Kidney epithelial cell (primary cell): ENCODE measurements around the gene IGSF21. TPM values are rescaled to one million over a fixed set of nuclear protein-coding genes. Genes with fewer than 3 reads are reported as not detected.

Experiments used
- DNase-seq: peaks from one replicate; pipeline ENCODE4 v3.0.0-alpha.2; 2010; ENCODE audit warnings: low read depth
- H3K27me3 ChIP-seq: 2 replicates; pipeline ENCODE4 v1.6.0; 2011; ENCODE audit warnings: low read length; ENCODE audit not compliant: control insufficient read depth, insufficient read depth
- H3K36me3 ChIP-seq: 2 replicates; pipeline ENCODE4 v1.5.1; 2011; ENCODE audit warnings: low read length; ENCODE audit not compliant: control insufficient read depth, insufficient read depth
- H3K4me3 ChIP-seq: 2 replicates; pipeline ENCODE4 v1.5.1; 2011; ENCODE audit warnings: low read depth, mild to moderate bottlenecking, control low read depth, low read length
- total RNA-seq: library from RNA; depleted of rRNA; stranded (reverse); fragments of >200 nt; gene quantifications from 2 replicates; pipeline ENCODE4 v1.2.3, GENCODE V29; 2015
- TF ChIP-seq, protein P1 (sequence below): IDR thresholded peaks from 2 replicates; pipeline ENCODE4 v1.5.1; 2011; ENCODE audit warnings: mild to moderate bottlenecking, moderate library complexity, low read length, control low read depth, inconsistent platforms; ENCODE audit not compliant: insufficient read depth, poor library complexity, severe bottlenecking

Gene IGSF21
- total RNA-seq, 1 donor from 2014 or later, result not detected

DNA sequence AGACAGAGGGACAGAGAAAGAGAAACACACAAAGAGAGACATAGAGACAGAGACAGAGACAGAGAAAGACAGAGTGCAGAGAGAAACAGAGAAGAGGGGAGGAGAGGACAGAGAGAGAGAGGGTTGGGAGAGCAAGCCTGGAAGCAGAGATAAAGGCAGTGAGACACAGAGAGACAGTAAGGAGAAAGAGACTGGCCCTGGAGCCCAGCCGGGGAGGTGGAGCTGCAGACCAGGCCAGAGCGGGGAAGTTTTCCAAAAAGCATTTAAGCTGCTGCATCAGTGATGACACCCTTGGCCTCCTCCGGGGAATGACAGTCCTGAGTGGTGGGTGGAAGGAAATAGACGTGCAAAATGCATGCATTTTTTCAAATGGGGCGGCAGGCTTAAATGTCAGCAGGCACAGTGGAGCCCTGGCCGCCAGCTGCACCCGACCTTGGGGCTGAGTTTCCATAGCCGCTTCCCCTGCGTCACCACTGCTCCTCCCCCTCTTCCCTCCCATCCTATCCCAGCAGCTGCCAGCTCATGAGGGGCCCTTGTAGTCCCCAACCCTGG, 277.7 kb downstream of the IGSF21 start:
- TF ChIP-seq, protein P1, sequence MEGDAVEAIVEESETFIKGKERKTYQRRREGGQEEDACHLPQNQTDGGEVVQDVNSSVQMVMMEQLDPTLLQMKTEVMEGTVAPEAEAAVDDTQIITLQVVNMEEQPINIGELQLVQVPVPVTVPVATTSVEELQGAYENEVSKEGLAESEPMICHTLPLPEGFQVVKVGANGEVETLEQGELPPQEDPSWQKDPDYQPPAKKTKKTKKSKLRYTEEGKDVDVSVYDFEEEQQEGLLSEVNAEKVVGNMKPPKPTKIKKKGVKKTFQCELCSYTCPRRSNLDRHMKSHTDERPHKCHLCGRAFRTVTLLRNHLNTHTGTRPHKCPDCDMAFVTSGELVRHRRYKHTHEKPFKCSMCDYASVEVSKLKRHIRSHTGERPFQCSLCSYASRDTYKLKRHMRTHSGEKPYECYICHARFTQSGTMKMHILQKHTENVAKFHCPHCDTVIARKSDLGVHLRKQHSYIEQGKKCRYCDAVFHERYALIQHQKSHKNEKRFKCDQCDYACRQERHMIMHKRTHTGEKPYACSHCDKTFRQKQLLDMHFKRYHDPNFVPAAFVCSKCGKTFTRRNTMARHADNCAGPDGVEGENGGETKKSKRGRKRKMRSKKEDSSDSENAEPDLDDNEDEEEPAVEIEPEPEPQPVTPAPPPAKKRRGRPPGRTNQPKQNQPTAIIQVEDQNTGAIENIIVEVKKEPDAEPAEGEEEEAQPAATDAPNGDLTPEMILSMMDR, result no peak

DNA sequence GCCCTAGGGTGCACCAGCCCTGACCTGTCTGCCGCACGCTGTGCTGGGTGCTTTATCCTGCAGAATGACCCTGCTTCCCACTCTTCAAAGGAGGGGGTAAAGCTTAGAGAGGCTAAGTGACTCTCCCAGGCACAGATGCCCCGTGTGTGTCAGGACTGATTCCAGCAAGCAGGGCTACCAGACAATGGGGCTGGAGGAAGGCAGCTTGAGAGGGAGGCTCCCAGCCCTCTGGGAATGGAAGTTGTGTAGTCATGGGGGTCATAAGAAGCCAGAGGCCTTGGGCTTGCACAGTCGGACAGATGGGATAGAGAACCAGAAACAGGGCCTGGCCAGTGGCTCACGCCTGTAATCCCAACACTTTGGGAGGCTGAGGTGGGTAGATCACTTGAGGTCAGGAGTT, 279.0 kb downstream of the IGSF21 start:
- no peak for DNase-seq
- no peaks in the 10 kb centered on the region for H3K36me3 ChIP-seq
- no peak overlapping the region for H3K4me3 ChIP-seq
- TF ChIP-seq, protein P1, result no peak
- H3K27me3 ChIP-seq, result no peaks in the 10 kb centered on the region

More for the DNA sequence above, 277.7 kb downstream of the IGSF21 start:
- Histone ChIP-seq H3K27me3 (no peaks in the 10 kb centered on the region), H3K4me3 (no peak overlapping the region), H3K36me3 (no peaks in the 10 kb centered on the region)
- DNase-seq, result no peak

DNA sequence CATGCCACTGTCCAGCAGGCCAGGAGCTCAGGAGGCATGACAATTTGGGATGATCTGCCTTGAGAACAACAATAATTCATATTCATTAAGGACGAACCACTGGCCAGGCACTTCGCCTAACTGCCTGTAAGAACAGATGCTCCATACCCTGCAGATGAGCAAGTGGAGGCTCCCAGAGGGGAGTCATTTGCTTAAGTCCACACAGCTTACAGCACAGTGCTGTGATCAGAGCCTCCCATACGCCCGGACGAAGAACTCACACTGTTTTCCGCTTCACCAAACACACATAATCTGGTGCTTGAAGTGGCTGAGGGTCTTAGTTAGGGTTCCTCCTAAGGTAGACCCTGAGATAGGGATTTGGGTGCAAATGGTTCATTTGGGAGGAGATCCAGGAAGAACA, 279.7 kb downstream of the IGSF21 start:
- Histone ChIP-seq H3K36me3 (no peaks in the 10 kb centered on the region), H3K4me3 (no peak overlapping the region), H3K27me3 (no peaks in the 10 kb centered on the region)
- no peak for DNase-seq
- TF ChIP-seq, protein P1, result no peak

DNA sequence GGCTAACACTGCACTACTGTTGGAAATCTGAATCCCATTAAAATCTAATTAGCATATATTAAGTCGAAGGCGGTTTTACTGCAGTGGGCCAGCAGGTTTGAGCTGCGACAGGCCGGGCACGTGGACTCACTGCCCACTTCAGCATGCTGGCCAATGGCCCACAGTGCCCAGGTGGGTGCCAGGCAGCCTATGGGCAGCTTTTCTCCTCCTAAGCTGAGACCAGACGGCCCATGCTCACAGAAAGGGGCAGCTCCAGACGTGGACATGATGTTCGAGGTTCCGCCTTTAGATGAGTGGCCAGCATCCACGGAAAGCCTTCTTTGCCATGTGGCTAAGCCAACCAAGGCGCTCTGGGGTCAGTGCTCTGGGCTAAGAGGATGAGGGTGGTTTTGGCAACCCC, 283.4 kb downstream of the IGSF21 start:
- no peaks in the 10 kb centered on the region for H3K36me3 ChIP-seq
- no peak for DNase-seq
- no peaks in the 10 kb centered on the region for H3K27me3 ChIP-seq
- no peak overlapping the region for H3K4me3 ChIP-seq
- TF ChIP-seq, protein P1, result no peak

DNA sequence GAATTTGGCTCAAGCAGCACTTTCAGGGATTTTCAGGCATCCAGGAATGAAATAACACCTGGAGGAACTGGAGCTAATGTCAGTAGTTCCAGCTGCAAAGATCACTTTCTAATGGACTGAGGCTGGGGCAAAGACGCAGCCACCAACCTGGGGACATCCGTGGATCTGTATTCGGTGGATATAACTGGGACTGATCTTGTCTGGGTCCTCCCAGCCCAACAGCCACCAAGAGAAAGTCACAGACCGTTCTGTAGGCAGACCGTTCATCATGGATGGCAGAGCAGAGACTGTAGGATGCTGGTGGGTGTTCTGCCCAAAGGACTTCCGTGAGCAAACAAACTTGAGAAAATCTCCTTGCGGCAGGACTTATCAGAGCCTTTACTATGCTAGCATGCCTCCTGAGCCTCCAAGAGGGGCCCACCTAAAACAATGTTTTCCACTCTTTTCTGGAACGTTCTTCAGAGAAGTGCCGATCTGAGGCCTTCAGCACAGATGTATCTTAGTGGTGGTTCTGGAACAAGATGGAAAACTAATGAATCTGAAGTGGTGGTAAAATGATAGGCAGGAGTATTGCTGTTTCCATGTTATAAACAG, 287.1 kb downstream of the IGSF21 start:
- no peak for DNase-seq
- H3K27me3 ChIP-seq, result no peaks in the 10 kb centered on the region
- TF ChIP-seq, protein P1, result no peak
- no peak overlapping the region for H3K4me3 ChIP-seq
- no peaks in the 10 kb centered on the region for H3K36me3 ChIP-seq
